IMR-90 (cell line): ENCODE results near the gene LIPK. TPM values are rescaled to one million over a fixed set of nuclear protein-coding genes. Genes with fewer than 3 reads are reported as not detected.

Experiments used
- ATAC-seq: fragments of 200-7000 bp; cut with Tn5 transposase; 2 replicates; pipeline ENCODE4 v1.9.1; 2020; ENCODE audit warnings: low read depth, mild to moderate bottlenecking, moderate library complexity
- BruUV-seq: library from RNA; stranded (reverse); fragments of 400-500 nt; replicated peaks from 2 replicates; lab custom pipeline; 2021; lab: Mats Ljungman, UMichigan
- CTCF ChIA-PET: fragments of 300-600 bp; formaldehyde crosslinking; extraction: SDS; loops from one replicate; lab custom pipeline; 2021; ENCODE audit warnings: antibody characterized with exemption; lab: Yijun Ruan, JAX
- POLR2A ChIA-PET: fragments of 300-600 bp; sonication (Branson Sonifier 250); formaldehyde crosslinking; loops from one replicate; lab custom pipeline; 2022; ENCODE audit warnings: antibody characterized with exemption; ENCODE audit not compliant: unreplicated experiment; lab: Charles Lee
- DNase-seq: peaks from one replicate; pipeline ENCODE4 v3.0.0; 2013
- H2AFZ ChIP-seq: replicated peaks from 2 replicates; pipeline ENCODE3; 2013; ENCODE audit warnings: low read length, mild to moderate bottlenecking; ENCODE audit not compliant: poor library complexity
- H2AK5ac ChIP-seq: 2 replicates; pipeline ENCODE4 v1.6.1; 2013; ENCODE audit warnings: low read depth, low read length, inconsistent platforms
- H2AK9ac ChIP-seq: replicated peaks from 2 replicates; pipeline ENCODE3; 2013; ENCODE audit warnings: mild to moderate bottlenecking, low read depth, low read length, moderate library complexity; ENCODE audit not compliant: poor library complexity
- H2BK120ac ChIP-seq: 2 replicates; pipeline ENCODE4 v1.6.1; 2013; ENCODE audit warnings: low read depth, low read length, inconsistent platforms
- H2BK15ac ChIP-seq: 3 replicates; pipeline ENCODE4 v1.6.1; 2013; ENCODE audit warnings: low read depth, low read length, inconsistent platforms
- H2BK20ac ChIP-seq: 2 replicates; pipeline ENCODE4 v1.6.1; 2013; ENCODE audit warnings: low read depth, mild to moderate bottlenecking, inconsistent platforms, low read length, moderate library complexity
- H2BK5ac ChIP-seq: 2 replicates; pipeline ENCODE4 v1.6.1; 2013; ENCODE audit warnings: mild to moderate bottlenecking, low read depth, low read length, inconsistent platforms; ENCODE audit not compliant: poor library complexity, severe bottlenecking
- H3K14ac ChIP-seq: replicated peaks from 2 replicates; pipeline ENCODE4 v1.6.1; 2013; ENCODE audit warnings: low read depth, low read length, inconsistent platforms
- H3K18ac ChIP-seq: 2 replicates; pipeline ENCODE4 v1.6.1; 2013; ENCODE audit warnings: low read depth, low read length, control low read depth
- H3K23ac ChIP-seq: 2 replicates; pipeline ENCODE4 v1.6.1; 2013; ENCODE audit warnings: low read depth, low read length, inconsistent platforms
- H3K27ac ChIP-seq: 2 replicates; pipeline ENCODE4 v1.5.1; 2013; ENCODE audit warnings: mild to moderate bottlenecking, control low read depth, low read length; ENCODE audit not compliant: insufficient read depth
- H3K27me3 ChIP-seq: 2 replicates; pipeline ENCODE4 v1.6.1; 2013; ENCODE audit warnings: low read length; ENCODE audit not compliant: control insufficient read depth, insufficient read depth
- H3K36me3 ChIP-seq: 2 replicates; pipeline ENCODE4 v1.6.1; 2013; ENCODE audit warnings: low read length, mixed read lengths; ENCODE audit not compliant: control insufficient read depth, insufficient read depth
- H3K4ac ChIP-seq: 2 replicates; pipeline ENCODE4 v1.6.1; 2013; ENCODE audit warnings: low read depth, low read length, inconsistent platforms
- H3K4me1 ChIP-seq: 2 replicates; pipeline ENCODE4 v1.6.1; 2013; ENCODE audit warnings: low read length, mixed read lengths; ENCODE audit not compliant: control insufficient read depth, insufficient read depth
- H3K4me2 ChIP-seq: 2 replicates; pipeline ENCODE4 v1.6.1; 2013; ENCODE audit warnings: low read depth, mild to moderate bottlenecking, control low read depth, low read length, moderate library complexity
- H3K4me3 ChIP-seq: 2 replicates; pipeline ENCODE4 v1.5.1; 2013; ENCODE audit warnings: low read depth, mild to moderate bottlenecking, control low read depth, low read length, moderate library complexity; ENCODE audit not compliant: insufficient read depth
- H3K56ac ChIP-seq: 2 replicates; pipeline ENCODE4 v1.6.1; 2013; ENCODE audit warnings: low read length, inconsistent platforms; ENCODE audit not compliant: insufficient read depth; ENCODE audit errors: extremely low read depth
- H3K79me1 ChIP-seq, 2 experiments: 2 replicates each; pipeline ENCODE4 v1.6.1; 2013; ENCODE audit warnings: low read length in 2 of 2, inconsistent platforms in 1 of 2, low read depth in 1 of 2
- H3K9ac ChIP-seq: 2 replicates; pipeline ENCODE4 v1.6.1; 2013; ENCODE audit warnings: low read depth, low read length, control low read depth
- H3K9me1 ChIP-seq: 2 replicates; pipeline ENCODE4 v1.6.1; 2013; ENCODE audit warnings: low read length, inconsistent platforms; ENCODE audit not compliant: insufficient read depth
- H3K9me3 ChIP-seq: 2 replicates; pipeline ENCODE4 v1.6.1; 2013; ENCODE audit warnings: low read length; ENCODE audit not compliant: control insufficient read depth, insufficient read depth
- H4K20me1 ChIP-seq: 2 replicates; pipeline ENCODE4 v1.6.1; 2013; ENCODE audit warnings: low read length, inconsistent platforms; ENCODE audit not compliant: insufficient read depth
- H4K5ac ChIP-seq: 2 replicates; pipeline ENCODE4 v1.6.1; 2013; ENCODE audit warnings: mild to moderate bottlenecking, low read depth, low read length, control low read depth
- H4K8ac ChIP-seq, 2 experiments: 2 replicates each; pipeline ENCODE4 v1.6.1; 2013; ENCODE audit warnings: low read depth in 2 of 2, low read length in 2 of 2, control low read depth in 1 of 2, inconsistent platforms in 1 of 2
- H4K91ac ChIP-seq: 2 replicates; pipeline ENCODE4 v1.6.1; 2013; ENCODE audit warnings: low read depth, low read length, inconsistent platforms; ENCODE audit not compliant: insufficient read depth
- BHLHE40 ChIP-seq: fragments of 150-350 bp; IDR thresholded peaks from 2 replicates; pipeline ENCODE4 v1.6.1; 2016; ENCODE audit warnings: mild to moderate bottlenecking, low read depth, low read length
- CEBPB ChIP-seq: IDR thresholded peaks from 2 replicates; pipeline ENCODE4 v1.6.1; 2012; ENCODE audit warnings: low read depth, low read length, improper control_type of control experiment
- CHD1 ChIP-seq: IDR thresholded peaks from 2 replicates; pipeline ENCODE4 v1.6.1; 2012; ENCODE audit warnings: low read depth, low read length, improper control_type of control experiment
- FOS ChIP-seq: fragments of 150-350 bp; IDR thresholded peaks from 2 replicates; pipeline ENCODE4 v1.6.1; 2016; ENCODE audit warnings: low read depth, low read length
- POLR2A ChIP-seq: IDR thresholded peaks from 2 replicates; pipeline ENCODE4 v1.6.1; 2012; ENCODE audit warnings: mild to moderate bottlenecking, low read depth, low read length
- SMC3 ChIP-seq: fragments of 150-350 bp; IDR thresholded peaks from 2 replicates; pipeline ENCODE4 v1.6.1; 2016; ENCODE audit warnings: low read depth, mild to moderate bottlenecking, antibody characterized with exemption, low read length, moderate library complexity
- WGBS, 2 experiments: methylation state at CpG; one replicate each; pipeline versions ENCODE4 v1.1.5 to v1.1.7; 2013; ENCODE audit warnings: missing lambda C conversion rate in 2 of 2; ENCODE audit not compliant: insufficient read length in 1 of 2; ENCODE audit errors: extremely low coverage in 2 of 2; 5-methylcytosine and 5-hydroxymethylcytosine counted together
- dilution Hi-C: fragments of 300-500 bp; cut with HindIII; formaldehyde crosslinking; loops from one replicate; pipeline ENCODE4 v1.14.3; 2018; ENCODE audit warnings: low sequenced_read_pairs; ENCODE audit not compliant: unreplicated experiment
- in situ Hi-C: fragments of 300-500 bp; cut with MboI; formaldehyde crosslinking; loops from 3 replicates; pipeline ENCODE4 v1.14.3; 2019; ENCODE audit warnings: low sequenced_read_pairs, inconsistent platforms, mixed read lengths
- intact Hi-C: fragments of 100-400 bp; cut with micrococcal nuclease; formaldehyde crosslinking; loops from 2 replicates; pipeline ENCODE4 v1.10.0; 2022
- polyA plus RNA-seq, 3 experiments: library from polyadenylated mRNA; depleted of rRNA; stranded (reverse); fragments of >200 nt; gene quantifications; 2 replicates each; pipeline ENCODE4 v1.2.3, GENCODE V29; 2012; ENCODE audit warnings: low replicate concordance in 1 of 3
- total RNA-seq: library from RNA; depleted of rRNA; stranded (reverse); fragments of >200 nt; gene quantifications from 2 replicates; pipeline ENCODE4 v1.2.3, GENCODE V29; 2012

Gene LIPK
- total and polyA plus RNA-seq, 2 of the 4 experiments (the other 2 are of a cell fraction): not detected

GRCh38 chr10:88769384-88769783 is 63.3 kb downstream of the LIPK start:
- no peak overlapping the region for H2AK9ac ChIP-seq
- dilution Hi-C loops: no loop called here

More at GRCh38 chr10:88769384-88769783, 63.3 kb downstream of the LIPK start:
- 100% methylated on average over 1 of the region's 1 CpG; no CpG with 5 or more reads in 1 of the 2 experiments for WGBS, 2 experiments
- Histone ChIP-seq H3K27me3 (peaks cover 7% of the 10 kb centered on the region; the same call in 1 of the 2 replicates), H2BK120ac (no peak overlapping the region), H3K4ac (no peak overlapping the region), H2BK5ac (no peak overlapping the region), H3K9me3 (no peaks in the 10 kb centered on the region), H2AK5ac (no peak overlapping the region), H3K56ac (no peak overlapping the region), H3K9me1 (no peaks in the 10 kb centered on the region), H3K9ac (no peak overlapping the region), H3K27ac (no peak overlapping the region), H3K79me1 (no peaks in the 10 kb centered on the region), H4K91ac (no peak overlapping the region), H3K36me3 (no peaks in the 10 kb centered on the region), H3K14ac (no peak overlapping the region), H4K5ac (no peak overlapping the region), H2BK15ac (no peak overlapping the region), H3K4me1 (no peaks in the 10 kb centered on the region), H3K18ac (no peak overlapping the region), H2BK20ac (no peak overlapping the region), H3K23ac (no peak overlapping the region), H4K20me1 (no peaks in the 10 kb centered on the region), H2AFZ (no peak overlapping the region), H3K4me2 (no peak overlapping the region), H3K4me3 (no peak overlapping the region), H4K8ac (no peak overlapping the region)
- in situ Hi-C loops: no loop called here
- TF ChIP-seq BHLHE40 (no peak), POLR2A (no peak), SMC3 (no peak), CEBPB (no peak), FOS (no peak), CHD1 (no peak)
- CTCF ChIA-PET: interaction anchor here (0.6 kb wide), 1 partner anchor 24 kb away, joined by 3 read pairs; no protein-coding TSS in a partner anchor
- POLR2A ChIA-PET: interaction anchor here (0.6 kb wide), 1 partner anchor 187 kb away, joined by 3 read pairs; no protein-coding TSS in a partner anchor
- DNase-seq (no peak), ATAC-seq (no peak)
- no TSS peak for BruUV-seq
- intact Hi-C loops: no loop called here
